Liver (tissue), 9 donors: ENCODE data around the gene ZNF653. TPM values are rescaled to one million over a fixed set of nuclear protein-coding genes. Genes with fewer than 3 reads are reported as not detected.

Experiments used
- DNase-seq: peaks from one replicate; pipeline ENCODE4 v3.0.0-alpha.2; 2017; ENCODE audit warnings: low spot score
- H3K27ac ChIP-seq, 2 donors: one replicate each; pipeline ENCODE4 v1.7.0; 2013; ENCODE audit warnings: inconsistent platforms in 2 of 2, low read length in 2 of 2, control low read depth in 1 of 2, low read depth in 1 of 2, mild to moderate bottlenecking in 1 of 2
- H3K27me3 ChIP-seq, 4 donors: one replicate each; pipeline versions ENCODE4 v1.6.1 to v1.7.0; 2013; ENCODE audit warnings: low read length in 3 of 4, inconsistent platforms in 1 of 4, mild to moderate bottlenecking in 1 of 4, moderate library complexity in 1 of 4; ENCODE audit not compliant: control insufficient read depth in 4 of 4, insufficient read depth in 4 of 4
- H3K36me3 ChIP-seq, 4 donors: one replicate each; pipeline versions ENCODE4 v1.6.1 to v1.7.0; 2013; ENCODE audit warnings: low read length in 3 of 4, mild to moderate bottlenecking in 3 of 4, low read depth in 1 of 4, moderate library complexity in 1 of 4; ENCODE audit not compliant: control insufficient read depth in 4 of 4, insufficient read depth in 3 of 4
- H3K4me1 ChIP-seq, 4 donors: one replicate each; pipeline versions ENCODE4 v1.6.1 to v1.7.0; 2013; ENCODE audit warnings: low read length in 3 of 4, mild to moderate bottlenecking in 3 of 4, moderate library complexity in 1 of 4; ENCODE audit not compliant: control insufficient read depth in 4 of 4, insufficient read depth in 4 of 4
- H3K4me3 ChIP-seq, 3 donors: one replicate each; pipeline versions ENCODE4 v1.6.1 to v1.7.0; 2013; ENCODE audit warnings: low read length in 3 of 3, control low read depth in 1 of 3, low read depth in 1 of 3, mild to moderate bottlenecking in 1 of 3
- H3K9ac ChIP-seq, 2 donors: one replicate each; pipeline ENCODE4 v1.7.0; 2013; ENCODE audit warnings: low read length in 2 of 2, mild to moderate bottlenecking in 2 of 2, moderate library complexity in 2 of 2, control low read depth in 1 of 2, low read depth in 1 of 2
- H3K9me3 ChIP-seq, 4 donors: one replicate each; pipeline versions ENCODE4 v1.6.1 to v1.7.0; 2013; ENCODE audit warnings: low read length in 3 of 4; ENCODE audit not compliant: control insufficient read depth in 4 of 4
- FOXA1 ChIP-seq: IDR thresholded peaks from 2 replicates; pipeline ENCODE4 v1.6.1; 2016; ENCODE audit warnings: antibody characterized with exemption
- FOXA2 ChIP-seq: IDR thresholded peaks from 2 replicates; pipeline ENCODE4 v1.6.1; 2016; ENCODE audit warnings: antibody characterized with exemption
- HNF4A ChIP-seq, 2 donors: conservative IDR thresholded peaks; 2 replicates each; pipeline ENCODE4 v1.6.1; 2016; ENCODE audit warnings: antibody characterized with exemption in 2 of 2, mild to moderate bottlenecking in 2 of 2
- JUND ChIP-seq, 2 donors: IDR thresholded peaks; 2 replicates each; pipeline ENCODE4 v1.6.1; 2016; ENCODE audit warnings: antibody characterized with exemption in 2 of 2
- NR2F2 ChIP-seq: IDR thresholded peaks from 2 replicates; pipeline ENCODE4 v1.6.1; 2016; ENCODE audit warnings: antibody characterized with exemption
- RAD21 ChIP-seq, 2 donors: IDR thresholded peaks; 2 replicates each; pipeline ENCODE4 v1.6.1; 2016; ENCODE audit warnings: antibody characterized with exemption in 2 of 2, mild to moderate bottlenecking in 2 of 2
- RXRA ChIP-seq, 2 donors: IDR thresholded peaks; 2 replicates each; pipeline ENCODE4 v1.6.1; 2017 to 2018; ENCODE audit warnings: antibody characterized with exemption in 2 of 2, mild to moderate bottlenecking in 1 of 2
- SP1 ChIP-seq: IDR thresholded peaks from 2 replicates; pipeline ENCODE4 v1.6.1; 2018; ENCODE audit warnings: antibody characterized with exemption, mild to moderate bottlenecking
- TAF1 ChIP-seq: conservative IDR thresholded peaks from 2 replicates; pipeline ENCODE4 v1.6.1; 2016; ENCODE audit warnings: antibody characterized with exemption, mild to moderate bottlenecking
- YY1 ChIP-seq: IDR thresholded peaks from 2 replicates; pipeline ENCODE4 v1.6.1; 2016; ENCODE audit warnings: antibody characterized with exemption, mild to moderate bottlenecking
- WGBS: extraction: QIAGEN DNeasy Blood & Tissue Kit; methylation state at CpG from one replicate; pipeline ENCODE4 v1.1.7; 2013; 5-methylcytosine and 5-hydroxymethylcytosine counted together
- polyA plus RNA-seq, 2 donors: library from polyadenylated mRNA; stranded (reverse) in 1 of 2; unstranded in 1 of 2; fragments of 200-250 nt in 1 of 2; fragments of >200 nt in 1 of 2; fragmentation: Nextera tagmentation in 1 of 2; extraction: Ambion mirVana in 1 of 2; gene quantifications; one replicate each; pipeline versions ENCODE4 v1.2.1 to v1.2.3, GENCODE V29; 2013 to 2015
- total RNA-seq, 2 donors: library from RNA; depleted of rRNA; stranded (reverse); fragments of >200 nt; gene quantifications; one replicate each; pipeline ENCODE4 v1.2.3, GENCODE V29; 2014
- TF ChIP-seq, protein P1 (sequence below): IDR thresholded peaks from 2 replicates; pipeline ENCODE4 v1.6.1; 2016; ENCODE audit warnings: antibody characterized with exemption
- TF ChIP-seq, protein P2 (sequence below): IDR thresholded peaks from 2 replicates; pipeline ENCODE4 v1.6.1; 2016; ENCODE audit warnings: antibody characterized with exemption
- TF ChIP-seq, protein P3 (sequence below): fragments of 150-350 bp; IDR thresholded peaks from 2 replicates; pipeline ENCODE4 v1.5.1; 2017; ENCODE audit warnings: improper control_type of control experiment, low read depth, low read length; ENCODE audit not compliant: missing input control
- TF ChIP-seq, protein P4 (sequence below): IDR thresholded peaks from 2 replicates; pipeline ENCODE4 v1.6.1; 2016; ENCODE audit warnings: antibody characterized with exemption, mild to moderate bottlenecking
- donor health status: healthy.
- donor health status: healthy.
- donor health status: healthy.
- donor health status: healthy.
- donor health status: healthy.

Gene ZNF653
- total and polyA plus RNA-seq, 4 donors, result 1.3 to 4.6 (median 3.1) TPM

- H3K4me3 ChIP-seq, result no peak overlapping the region
- WGBS, result 75% methylated on average over 23 of the region's 23 CpGs
- peak; percentile 76 to 89 for TF ChIP-seq RAD21 (IDR thresholded peaks at IDR 0.05)
- TF ChIP-seq, protein P1, sequence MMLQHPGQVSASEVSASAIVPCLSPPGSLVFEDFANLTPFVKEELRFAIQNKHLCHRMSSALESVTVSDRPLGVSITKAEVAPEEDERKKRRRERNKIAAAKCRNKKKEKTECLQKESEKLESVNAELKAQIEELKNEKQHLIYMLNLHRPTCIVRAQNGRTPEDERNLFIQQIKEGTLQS, result no peak
- TF ChIP-seq, protein P2, sequence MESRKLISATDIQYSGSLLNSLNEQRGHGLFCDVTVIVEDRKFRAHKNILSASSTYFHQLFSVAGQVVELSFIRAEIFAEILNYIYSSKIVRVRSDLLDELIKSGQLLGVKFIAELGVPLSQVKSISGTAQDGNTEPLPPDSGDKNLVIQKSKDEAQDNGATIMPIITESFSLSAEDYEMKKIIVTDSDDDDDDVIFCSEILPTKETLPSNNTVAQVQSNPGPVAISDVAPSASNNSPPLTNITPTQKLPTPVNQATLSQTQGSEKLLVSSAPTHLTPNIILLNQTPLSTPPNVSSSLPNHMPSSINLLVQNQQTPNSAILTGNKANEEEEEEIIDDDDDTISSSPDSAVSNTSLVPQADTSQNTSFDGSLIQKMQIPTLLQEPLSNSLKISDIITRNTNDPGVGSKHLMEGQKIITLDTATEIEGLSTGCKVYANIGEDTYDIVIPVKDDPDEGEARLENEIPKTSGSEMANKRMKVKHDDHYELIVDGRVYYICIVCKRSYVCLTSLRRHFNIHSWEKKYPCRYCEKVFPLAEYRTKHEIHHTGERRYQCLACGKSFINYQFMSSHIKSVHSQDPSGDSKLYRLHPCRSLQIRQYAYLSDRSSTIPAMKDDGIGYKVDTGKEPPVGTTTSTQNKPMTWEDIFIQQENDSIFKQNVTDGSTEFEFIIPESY, result no peak
- TF ChIP-seq, protein P3, sequence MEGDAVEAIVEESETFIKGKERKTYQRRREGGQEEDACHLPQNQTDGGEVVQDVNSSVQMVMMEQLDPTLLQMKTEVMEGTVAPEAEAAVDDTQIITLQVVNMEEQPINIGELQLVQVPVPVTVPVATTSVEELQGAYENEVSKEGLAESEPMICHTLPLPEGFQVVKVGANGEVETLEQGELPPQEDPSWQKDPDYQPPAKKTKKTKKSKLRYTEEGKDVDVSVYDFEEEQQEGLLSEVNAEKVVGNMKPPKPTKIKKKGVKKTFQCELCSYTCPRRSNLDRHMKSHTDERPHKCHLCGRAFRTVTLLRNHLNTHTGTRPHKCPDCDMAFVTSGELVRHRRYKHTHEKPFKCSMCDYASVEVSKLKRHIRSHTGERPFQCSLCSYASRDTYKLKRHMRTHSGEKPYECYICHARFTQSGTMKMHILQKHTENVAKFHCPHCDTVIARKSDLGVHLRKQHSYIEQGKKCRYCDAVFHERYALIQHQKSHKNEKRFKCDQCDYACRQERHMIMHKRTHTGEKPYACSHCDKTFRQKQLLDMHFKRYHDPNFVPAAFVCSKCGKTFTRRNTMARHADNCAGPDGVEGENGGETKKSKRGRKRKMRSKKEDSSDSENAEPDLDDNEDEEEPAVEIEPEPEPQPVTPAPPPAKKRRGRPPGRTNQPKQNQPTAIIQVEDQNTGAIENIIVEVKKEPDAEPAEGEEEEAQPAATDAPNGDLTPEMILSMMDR, result peak; percentile 57
- H3K27me3 ChIP-seq, result no peaks in the 10 kb centered on the region
- peaks cover 17 to 53% (median 31%) of the 10 kb centered on the region in 4 donors for H3K36me3 ChIP-seq
- peak; percentile 74 for DNase-seq
- H3K27ac ChIP-seq, result no peak overlapping the region
- no peak overlapping the region for H3K9ac ChIP-seq
- H3K4me1 ChIP-seq, result no peaks in the 10 kb centered on the region
- no peaks in the 10 kb centered on the region for H3K9me3 ChIP-seq
Observed at GRCh38 chr19:11446652-11447301, 58.9 kb downstream of the ZNF653 start.

DNA sequence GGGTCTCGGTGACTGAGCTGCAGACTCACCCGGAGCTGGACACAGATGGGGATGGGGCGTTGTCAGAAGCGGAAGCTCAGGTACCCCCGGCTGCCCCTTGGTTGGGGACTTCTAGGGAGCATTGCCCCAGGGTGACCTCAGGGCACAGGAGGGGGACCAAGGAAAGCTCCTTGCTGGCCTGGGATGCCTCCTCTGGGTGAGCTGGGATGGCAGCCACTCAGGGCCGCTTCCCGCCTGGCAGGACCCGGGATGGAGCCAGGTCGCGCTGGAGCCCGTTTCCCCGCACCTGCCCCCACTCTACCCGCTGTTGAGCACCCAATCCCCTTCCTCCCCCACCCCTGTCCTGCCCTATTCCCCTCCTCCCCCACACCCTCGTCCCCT is 59.4 kb downstream of the ZNF653 start:
- H3K27ac ChIP-seq, result no peak overlapping the region
- H3K36me3 ChIP-seq, result peaks cover 22 to 58% (median 33%) of the 10 kb centered on the region in 4 donors
- H3K27me3 ChIP-seq, result no peaks in the 10 kb centered on the region
- WGBS, result 93% methylated on average over 14 of the region's 14 CpGs
- no peaks in the 10 kb centered on the region for H3K9me3 ChIP-seq
- no peak overlapping the region for H3K9ac ChIP-seq
- H3K4me1 ChIP-seq, result no peaks in the 10 kb centered on the region
- DNase-seq, result no peak
- TF ChIP-seq HNF4A (conservative IDR thresholded peaks at IDR 0.05) (no peak), SP1 (no peak), RAD21 (IDR thresholded peaks at IDR 0.05) (no peak), RXRA (IDR thresholded peaks at IDR 0.05) (no peak), NR2F2 (no peak), FOXA1 (no peak), JUND (IDR thresholded peaks at IDR 0.05) (no peak), TAF1 (no peak), YY1 (no peak), FOXA2 (no peak)
- TF ChIP-seq, protein P4, sequence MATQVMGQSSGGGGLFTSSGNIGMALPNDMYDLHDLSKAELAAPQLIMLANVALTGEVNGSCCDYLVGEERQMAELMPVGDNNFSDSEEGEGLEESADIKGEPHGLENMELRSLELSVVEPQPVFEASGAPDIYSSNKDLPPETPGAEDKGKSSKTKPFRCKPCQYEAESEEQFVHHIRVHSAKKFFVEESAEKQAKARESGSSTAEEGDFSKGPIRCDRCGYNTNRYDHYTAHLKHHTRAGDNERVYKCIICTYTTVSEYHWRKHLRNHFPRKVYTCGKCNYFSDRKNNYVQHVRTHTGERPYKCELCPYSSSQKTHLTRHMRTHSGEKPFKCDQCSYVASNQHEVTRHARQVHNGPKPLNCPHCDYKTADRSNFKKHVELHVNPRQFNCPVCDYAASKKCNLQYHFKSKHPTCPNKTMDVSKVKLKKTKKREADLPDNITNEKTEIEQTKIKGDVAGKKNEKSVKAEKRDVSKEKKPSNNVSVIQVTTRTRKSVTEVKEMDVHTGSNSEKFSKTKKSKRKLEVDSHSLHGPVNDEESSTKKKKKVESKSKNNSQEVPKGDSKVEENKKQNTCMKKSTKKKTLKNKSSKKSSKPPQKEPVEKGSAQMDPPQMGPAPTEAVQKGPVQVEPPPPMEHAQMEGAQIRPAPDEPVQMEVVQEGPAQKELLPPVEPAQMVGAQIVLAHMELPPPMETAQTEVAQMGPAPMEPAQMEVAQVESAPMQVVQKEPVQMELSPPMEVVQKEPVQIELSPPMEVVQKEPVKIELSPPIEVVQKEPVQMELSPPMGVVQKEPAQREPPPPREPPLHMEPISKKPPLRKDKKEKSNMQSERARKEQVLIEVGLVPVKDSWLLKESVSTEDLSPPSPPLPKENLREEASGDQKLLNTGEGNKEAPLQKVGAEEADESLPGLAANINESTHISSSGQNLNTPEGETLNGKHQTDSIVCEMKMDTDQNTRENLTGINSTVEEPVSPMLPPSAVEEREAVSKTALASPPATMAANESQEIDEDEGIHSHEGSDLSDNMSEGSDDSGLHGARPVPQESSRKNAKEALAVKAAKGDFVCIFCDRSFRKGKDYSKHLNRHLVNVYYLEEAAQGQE, result no peak
- TF ChIP-seq, protein P1, result no peak
- H3K4me3 ChIP-seq, result no peak overlapping the region
